H1 (cell line): ENCODE measurements around the gene STARD6. TPM values are rescaled to one million over a fixed set of nuclear protein-coding genes. Genes with fewer than 3 reads are reported as not detected.

Experiments
- CBX5 ChIP-seq: fragments of 300-800, 300-1000 bp; sonication (generic); IDR thresholded peaks from 2 replicates; pipeline ENCODE4 v1.7.1; 2016; ENCODE audit warnings: antibody characterized with exemption, low read length, low read depth
- RAD21 ChIP-seq, 2 experiments: IDR thresholded peaks in 1 of 2; conservative IDR thresholded peaks in 1 of 2; 2 replicates each; pipeline ENCODE4 v1.6.1; 2011; ENCODE audit warnings: low read depth in 2 of 2, low read length in 2 of 2, improper control_type of control experiment in 1 of 2, inconsistent platforms in 1 of 2, mild to moderate bottlenecking in 1 of 2, moderate library complexity in 1 of 2
- polyA plus RNA-seq, 7 experiments: library from polyadenylated mRNA; depleted of rRNA in 3 of 7; stranded (reverse) in 5 of 7; unstranded in 2 of 7; fragments of >200 nt in 5 of 7; fragments of 200-250 nt in 2 of 7; gene quantifications; 1 replicate in 5 of 7; 2 replicates in 1 of 7; 4 replicates in 1 of 7; pipeline versions ENCODE4 v1.2.1 to v1.2.3, GENCODE V29; 2011 to 2013; ENCODE audit warnings: missing spikeins in 2 of 7, mixed read lengths in 2 of 7
- total RNA-seq: library from RNA; stranded (reverse); fragmentation: NEBNext Ultra II Directional; extraction: Animal tissue kit (Norgen Biotek cat#: 25700); gene quantifications from 2 replicates; pipeline ENCODE4 v1.2.1, GENCODE V29; 2021
- TF ChIP-seq, protein P1 (sequence below): IDR thresholded peaks from 2 replicates; pipeline ENCODE4 v1.6.1; 2012; ENCODE audit warnings: inconsistent platforms

STARD6 gene
- total and polyA plus RNA-seq, 2 of the 8 experiments (the other 6 are each of a cell fraction or from before 2014, with no cell fraction given) = not detected

- no peak for TF ChIP-seq RAD21 (IDR thresholded peaks at IDR 0.05 in 1 of 2, conservative IDR thresholded peaks at IDR 0.05 in 1 of 2; ENCODE audit: low read depth in 2 of 2, low read length in 2 of 2)
- no peak for TF ChIP-seq CBX5
- TF ChIP-seq, protein P1, sequence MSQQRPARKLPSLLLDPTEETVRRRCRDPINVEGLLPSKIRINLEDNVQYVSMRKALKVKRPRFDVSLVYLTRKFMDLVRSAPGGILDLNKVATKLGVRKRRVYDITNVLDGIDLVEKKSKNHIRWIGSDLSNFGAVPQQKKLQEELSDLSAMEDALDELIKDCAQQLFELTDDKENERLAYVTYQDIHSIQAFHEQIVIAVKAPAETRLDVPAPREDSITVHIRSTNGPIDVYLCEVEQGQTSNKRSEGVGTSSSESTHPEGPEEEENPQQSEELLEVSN = no peak
Observed at GRCh38 chr18:54387631-54388030, 30.0 kb upstream of the STARD6 start (continued).
